ENCODE data around the gene MTO1.
"Not testable (repeated sequence)": the region's sequence is repeated elsewhere in the genome, so short reads cannot be mapped to it uniquely, and the experiment has no call there.

MTO1 gene

GRCh38 chr6:73461537-73462350 is at the start of gene MTO1:
MTO1 (plus strand) TSS chr6:73461737; CDS start chr6:73461855, 118 bp downstream.
- Histone ChIP-seq H3K36me3 (ENCODE audit: control insufficient read depth, low read depth, low read length) (peaks cover 6% of the 10 kb centered on the region), H3K9ac (ENCODE audit: low read length) (peak within 1 kb of the TSS; percentile 93), H3K4me1 (ENCODE audit: control insufficient read depth, low read depth, low read length) (no peaks in the 10 kb centered on the region), H3K4me3 (ENCODE audit: low read length) (peak within 1 kb of the TSS; percentile 99), H3K9me3 (ENCODE audit: control insufficient read depth, low read depth, low read length) (no peaks in the 10 kb centered on the region), H3K27ac (ENCODE audit: low read length) (peak within 1 kb of the TSS; percentile 53), H3K27me3 (ENCODE audit: control insufficient read depth, insufficient read depth, low read length) (no peaks in the 10 kb centered on the region)

- no peak overlapping the region for H3K27ac ChIP-seq (ENCODE audit: low read length)
- no peak overlapping the region for H3K9ac ChIP-seq (ENCODE audit: low read length)
- H3K4me3 ChIP-seq (ENCODE audit: low read length), result no peak overlapping the region
- no peaks in the 10 kb centered on the region for H3K9me3 ChIP-seq (ENCODE audit: control insufficient read depth, low read depth, low read length)
- H3K27me3 ChIP-seq (ENCODE audit: control insufficient read depth, insufficient read depth, low read length), result no peaks in the 10 kb centered on the region
- no peaks in the 10 kb centered on the region for H3K4me1 ChIP-seq (ENCODE audit: control insufficient read depth, low read depth, low read length)
- H3K36me3 ChIP-seq (ENCODE audit: control insufficient read depth, low read depth, low read length), result no peaks in the 10 kb centered on the region
These were observed 48.4 kb upstream of the MTO1 start for GRCh38 chr6:73413102-73413501.

GRCh38 chr6:73418081-73418741 is 43.3 kb upstream of the MTO1 start:
- Histone ChIP-seq H3K9ac (ENCODE audit: low read length) (no peak overlapping the region), H3K4me1 (ENCODE audit: control insufficient read depth, low read depth, low read length) (no peaks in the 10 kb centered on the region), H3K27ac (ENCODE audit: low read length) (no peak overlapping the region), H3K9me3 (ENCODE audit: control insufficient read depth, low read depth, low read length) (no peaks in the 10 kb centered on the region), H3K4me3 (ENCODE audit: low read length) (no peak overlapping the region), H3K36me3 (ENCODE audit: control insufficient read depth, low read depth, low read length) (peaks cover 4% of the 10 kb centered on the region), H3K27me3 (ENCODE audit: control insufficient read depth, insufficient read depth, low read length) (no peaks in the 10 kb centered on the region)

- Histone ChIP-seq H3K9me3 (ENCODE audit: control insufficient read depth, low read depth, low read length) (no peaks in the 10 kb centered on the region), H3K4me3 (ENCODE audit: low read length) (no peak overlapping the region), H3K27me3 (ENCODE audit: control insufficient read depth, insufficient read depth, low read length) (no peaks in the 10 kb centered on the region), H3K9ac (ENCODE audit: low read length) (no peak overlapping the region), H3K4me1 (ENCODE audit: control insufficient read depth, low read depth, low read length) (no peaks in the 10 kb centered on the region), H3K36me3 (ENCODE audit: control insufficient read depth, low read depth, low read length) (peaks cover 4% of the 10 kb centered on the region), H3K27ac (ENCODE audit: low read length) (no peak overlapping the region)
These were observed 40.0 kb upstream of the MTO1 start for GRCh38 chr6:73421534-73421933.

DNA sequence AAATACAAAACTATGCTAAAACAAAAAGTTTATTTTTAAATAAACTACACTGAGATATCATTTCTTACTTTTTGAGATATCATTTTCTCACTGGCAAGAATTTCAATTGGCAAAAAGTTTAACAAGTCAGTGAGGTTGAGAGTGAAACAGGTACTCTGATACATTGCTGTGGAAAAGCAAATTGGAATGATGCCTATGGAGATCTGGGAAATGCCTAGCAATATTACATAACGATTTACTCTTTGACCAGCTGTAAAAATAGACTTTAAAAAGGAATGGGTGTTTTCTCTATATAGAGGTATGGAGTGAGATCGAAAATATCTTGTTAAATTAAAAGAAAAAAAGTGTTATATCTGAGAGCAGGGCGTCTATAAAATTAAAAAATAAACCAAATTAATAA is 26.3 kb upstream of the MTO1 start:
- Histone ChIP-seq H3K27ac (ENCODE audit: low read length) (no peak overlapping the region), H3K27me3 (ENCODE audit: control insufficient read depth, insufficient read depth, low read length) (no peaks in the 10 kb centered on the region), H3K4me3 (ENCODE audit: low read length) (no peak overlapping the region), H3K4me1 (ENCODE audit: control insufficient read depth, low read depth, low read length) (no peaks in the 10 kb centered on the region), H3K9ac (ENCODE audit: low read length) (no peak overlapping the region), H3K36me3 (ENCODE audit: control insufficient read depth, low read depth, low read length) (peaks cover 4% of the 10 kb centered on the region), H3K9me3 (ENCODE audit: control insufficient read depth, low read depth, low read length) (no peaks in the 10 kb centered on the region)

DNA sequence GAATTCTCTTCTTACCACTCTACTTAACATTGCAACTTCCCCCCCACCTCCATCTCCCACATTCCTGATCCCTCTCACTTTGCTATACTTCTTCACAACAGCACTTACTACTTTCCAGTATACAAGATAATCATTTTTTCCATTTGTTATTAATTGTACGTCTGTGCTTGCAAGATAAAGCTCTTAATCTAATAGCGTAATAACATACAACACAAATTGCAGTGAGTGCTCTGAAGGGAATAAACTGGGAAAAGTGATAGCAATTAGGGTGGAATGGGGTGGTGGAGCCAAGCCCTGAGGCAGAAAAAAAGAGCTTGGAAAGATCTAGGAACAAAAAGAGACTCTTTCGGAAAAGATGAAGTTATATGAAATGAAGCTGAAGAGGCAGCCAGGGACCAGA is 18.0 kb upstream of the MTO1 start:
- no peak overlapping the region for H3K4me3 ChIP-seq (ENCODE audit: low read length)
- no peak overlapping the region for H3K27ac ChIP-seq (ENCODE audit: low read length)
- no peaks in the 10 kb centered on the region for H3K4me1 ChIP-seq (ENCODE audit: control insufficient read depth, low read depth, low read length)
- no peaks in the 10 kb centered on the region for H3K9me3 ChIP-seq (ENCODE audit: control insufficient read depth, low read depth, low read length)
- no peak overlapping the region for H3K9ac ChIP-seq (ENCODE audit: low read length)
- peaks cover 4% of the 10 kb centered on the region for H3K36me3 ChIP-seq (ENCODE audit: control insufficient read depth, low read depth, low read length)
- H3K27me3 ChIP-seq (ENCODE audit: control insufficient read depth, insufficient read depth, low read length), result no peaks in the 10 kb centered on the region

GRCh38 chr6:73451223-73452106 is 10.1 kb upstream of the MTO1 start:
- no peak overlapping the region for H3K27ac ChIP-seq (ENCODE audit: low read length)
- H3K4me3 ChIP-seq (ENCODE audit: low read length), result peak overlapping the region; percentile 69
- no peaks in the 10 kb centered on the region for H3K9me3 ChIP-seq (ENCODE audit: control insufficient read depth, low read depth, low read length)
- no peaks in the 10 kb centered on the region for H3K4me1 ChIP-seq (ENCODE audit: control insufficient read depth, low read depth, low read length)
- peaks cover 11% of the 10 kb centered on the region for H3K27me3 ChIP-seq (ENCODE audit: control insufficient read depth, insufficient read depth, low read length)
- peak overlapping the region; percentile 57 for H3K9ac ChIP-seq (ENCODE audit: low read length)
- H3K36me3 ChIP-seq (ENCODE audit: control insufficient read depth, low read depth, low read length), result no peaks in the 10 kb centered on the region

- Histone ChIP-seq H3K9ac (ENCODE audit: low read length) (peak within 1 kb of the TSS; percentile 57), H3K4me1 (ENCODE audit: control insufficient read depth, low read depth, low read length) (no peaks in the 10 kb centered on the region), H3K27me3 (ENCODE audit: control insufficient read depth, insufficient read depth, low read length) (peaks cover 11% of the 10 kb centered on the region), H3K9me3 (ENCODE audit: control insufficient read depth, low read depth, low read length) (no peaks in the 10 kb centered on the region), H3K36me3 (ENCODE audit: control insufficient read depth, low read depth, low read length) (no peaks in the 10 kb centered on the region), H3K27ac (ENCODE audit: low read length) (no peak within 1 kb of the TSS), H3K4me3 (ENCODE audit: low read length) (peak within 1 kb of the TSS; percentile 69)
These were observed 9.5 kb upstream of the MTO1 start, which contains the start of gene CGAS for GRCh38 chr6:73452107-73452461. CGAS (minus strand) TSS chr6:73452297; CDS start chr6:73452181, 116 bp downstream.

DNA sequence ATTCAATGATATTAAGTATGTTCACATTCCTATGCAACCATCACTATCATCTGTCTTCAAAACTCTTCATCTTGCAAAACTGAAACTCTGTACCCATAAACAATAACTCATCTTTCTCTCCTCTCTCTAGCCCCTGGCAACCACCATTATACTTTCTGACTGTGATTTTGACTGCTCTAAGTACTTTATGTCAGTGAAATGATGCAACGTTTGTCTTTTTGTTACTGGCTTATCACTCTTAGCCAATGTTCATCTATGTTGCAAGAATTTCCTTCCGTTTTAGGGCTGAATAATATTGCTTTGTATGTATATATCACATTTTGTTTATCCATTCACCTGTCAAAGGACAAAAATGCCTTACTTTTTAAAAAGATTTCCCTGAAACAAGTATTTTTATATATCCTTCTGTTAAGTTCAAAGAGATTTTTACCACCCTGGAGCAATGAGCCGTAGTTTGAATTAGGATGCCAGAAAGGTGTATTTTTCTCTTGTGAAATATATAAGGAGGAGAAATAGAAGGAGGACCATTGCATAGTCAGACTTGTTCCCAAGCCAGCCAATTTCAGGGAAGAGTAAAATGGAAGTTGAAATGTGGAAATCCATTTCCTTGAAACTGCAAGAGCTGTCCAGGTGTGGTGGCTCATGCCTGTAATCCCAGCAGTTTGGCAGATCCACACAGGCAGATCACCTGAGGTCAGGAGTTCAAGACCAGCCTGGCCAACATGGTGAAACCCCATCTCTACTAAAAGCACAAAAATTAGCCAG is 5.5 kb upstream of the MTO1 start:
- Histone ChIP-seq H3K9ac (ENCODE audit: low read length) (no peak overlapping the region), H3K4me3 (ENCODE audit: low read length) (no peak overlapping the region), H3K36me3 (ENCODE audit: control insufficient read depth, low read depth, low read length) (no peaks in the 10 kb centered on the region), H3K27me3 (ENCODE audit: control insufficient read depth, insufficient read depth, low read length) (peaks cover 9% of the 10 kb centered on the region), H3K9me3 (ENCODE audit: control insufficient read depth, low read depth, low read length) (no peaks in the 10 kb centered on the region), H3K27ac (ENCODE audit: low read length) (no peak overlapping the region), H3K4me1 (ENCODE audit: control insufficient read depth, low read depth, low read length) (no peaks in the 10 kb centered on the region)

- H3K4me1 ChIP-seq (ENCODE audit: control insufficient read depth, low read depth, low read length); H3K27ac ChIP-seq (ENCODE audit: low read length); H3K9ac ChIP-seq (ENCODE audit: low read length); H3K27me3 ChIP-seq (ENCODE audit: control insufficient read depth, insufficient read depth, low read length); H3K36me3 ChIP-seq (ENCODE audit: control insufficient read depth, low read depth, low read length); H3K9me3 ChIP-seq (ENCODE audit: control insufficient read depth, low read depth, low read length); H3K4me3 ChIP-seq (ENCODE audit: low read length): not testable (repeated sequence)
These were observed 2.1 kb upstream of the MTO1 start for GRCh38 chr6:73459474-73459873.

GRCh38 chr6:73460056-73460455 is 1.5 kb upstream of the MTO1 start:
- Histone ChIP-seq H3K4me1 (ENCODE audit: control insufficient read depth, low read depth, low read length) (no peaks in the 10 kb centered on the region), H3K9ac (ENCODE audit: low read length) (no peak overlapping the region), H3K27ac (ENCODE audit: low read length) (no peak overlapping the region), H3K36me3 (ENCODE audit: control insufficient read depth, low read depth, low read length) (no peaks in the 10 kb centered on the region), H3K4me3 (ENCODE audit: low read length) (no peak overlapping the region), H3K27me3 (ENCODE audit: control insufficient read depth, insufficient read depth, low read length) (no peaks in the 10 kb centered on the region), H3K9me3 (ENCODE audit: control insufficient read depth, low read depth, low read length) (no peaks in the 10 kb centered on the region)
